Thoracic aorta (tissue), 2 donors: Measurements from ENCODE around the gene ART1. TPM values are rescaled to one million over a fixed set of nuclear protein-coding genes. Genes with fewer than 3 reads are reported as not detected.

ENCODE experiments used
- ATAC-seq: fragments of 150-250 bp; one replicate; pipeline ENCODE4 v1.8.0; 2017; ENCODE audit warnings: low read depth; ENCODE audit not compliant: insufficient number of reproducible peaks, low FRiP score
- DNase-seq: peaks from one replicate; pipeline ENCODE4 v3.0.0-alpha.2; 2020; ENCODE audit warnings: low spot score
- H3K27ac ChIP-seq, 2 donors: fragments of 200-600 bp; sonication (generic); 1 replicate in 1 of 2; 2 replicates in 1 of 2; pipeline ENCODE4 v1.5.1; 2016; ENCODE audit warnings: mild to moderate bottlenecking in 2 of 2, moderate library complexity in 2 of 2
- H3K27me3 ChIP-seq: fragments of 200-600 bp; sonication (generic); replicated peaks from 2 replicates; pipeline ENCODE4 v1.6.0; 2016; ENCODE audit warnings: mild to moderate bottlenecking; ENCODE audit not compliant: insufficient read depth
- H3K36me3 ChIP-seq: fragments of 200-600 bp; sonication (generic); one replicate; pipeline ENCODE4 v1.5.1; 2016
- H3K4me1 ChIP-seq, 2 donors: fragments of 200-600 bp; sonication (generic); 1 replicate in 1 of 2; 2 replicates in 1 of 2; pipeline versions ENCODE4 v1.5.1 to v1.6.0; 2016; ENCODE audit warnings: low read depth in 2 of 2, mild to moderate bottlenecking in 1 of 2; ENCODE audit not compliant: control insufficient read depth in 1 of 2
- H3K4me3 ChIP-seq: fragments of 200-600 bp; sonication (generic); 2 replicates; pipeline ENCODE4 v1.5.1; 2016; ENCODE audit warnings: mild to moderate bottlenecking
- H3K9me3 ChIP-seq: fragments of 200-600 bp; sonication (generic); 2 replicates; pipeline ENCODE4 v1.5.1; 2016
- total RNA-seq, 2 donors: library from RNA; depleted of rRNA; stranded (reverse); fragments of >200 nt; gene quantifications; one replicate each; pipeline versions ENCODE4 v1.1.0 to v1.2.3, GENCODE V29; 2016
- TF ChIP-seq, protein P1 (sequence below): fragments of 200-600 bp; sonication (generic); IDR thresholded peaks from one replicate; pipeline ENCODE4 v1.5.1; 2019; ENCODE audit warnings: antibody characterized with exemption

ART1 gene
- total RNA-seq, 2 donors from 2014 or later: not detected

GRCh38 chr11:3686751-3687150, 41.8 kb downstream of the ART1 start:
- H3K27me3 ChIP-seq: no peaks in the 10 kb centered on the region
- H3K9me3 ChIP-seq: no peaks in the 10 kb centered on the region
- TF ChIP-seq, protein P1, sequence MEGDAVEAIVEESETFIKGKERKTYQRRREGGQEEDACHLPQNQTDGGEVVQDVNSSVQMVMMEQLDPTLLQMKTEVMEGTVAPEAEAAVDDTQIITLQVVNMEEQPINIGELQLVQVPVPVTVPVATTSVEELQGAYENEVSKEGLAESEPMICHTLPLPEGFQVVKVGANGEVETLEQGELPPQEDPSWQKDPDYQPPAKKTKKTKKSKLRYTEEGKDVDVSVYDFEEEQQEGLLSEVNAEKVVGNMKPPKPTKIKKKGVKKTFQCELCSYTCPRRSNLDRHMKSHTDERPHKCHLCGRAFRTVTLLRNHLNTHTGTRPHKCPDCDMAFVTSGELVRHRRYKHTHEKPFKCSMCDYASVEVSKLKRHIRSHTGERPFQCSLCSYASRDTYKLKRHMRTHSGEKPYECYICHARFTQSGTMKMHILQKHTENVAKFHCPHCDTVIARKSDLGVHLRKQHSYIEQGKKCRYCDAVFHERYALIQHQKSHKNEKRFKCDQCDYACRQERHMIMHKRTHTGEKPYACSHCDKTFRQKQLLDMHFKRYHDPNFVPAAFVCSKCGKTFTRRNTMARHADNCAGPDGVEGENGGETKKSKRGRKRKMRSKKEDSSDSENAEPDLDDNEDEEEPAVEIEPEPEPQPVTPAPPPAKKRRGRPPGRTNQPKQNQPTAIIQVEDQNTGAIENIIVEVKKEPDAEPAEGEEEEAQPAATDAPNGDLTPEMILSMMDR: no peak
- H3K4me3 ChIP-seq: no peak overlapping the region
- DNase-seq: no peak
- no peaks in the 10 kb centered on the region for H3K4me1 ChIP-seq
- H3K27ac ChIP-seq: no peak overlapping the region
- no peak for ATAC-seq
- peaks cover 69% of the 10 kb centered on the region for H3K36me3 ChIP-seq

DNA sequence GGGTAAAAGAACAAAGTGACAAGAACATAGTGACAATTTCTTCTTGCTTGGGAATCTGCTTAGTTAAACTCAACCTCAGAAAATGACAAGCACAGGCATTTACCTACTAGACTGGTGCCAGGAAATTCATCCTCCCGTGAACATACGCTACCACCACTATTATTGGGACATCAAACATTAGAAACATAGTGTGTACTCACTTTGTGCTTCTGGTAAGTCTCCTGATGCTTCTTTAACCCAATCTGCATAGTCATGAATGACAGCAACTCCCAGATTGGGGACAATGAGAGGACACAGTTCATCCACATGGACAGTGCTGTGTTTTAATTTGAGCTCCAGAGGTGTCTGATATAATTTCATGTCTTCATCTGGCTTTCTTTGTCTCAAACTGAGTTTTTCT, 55.5 kb downstream of the ART1 start:
- no peak for DNase-seq
- Histone ChIP-seq H3K27ac (no peak overlapping the region), H3K36me3 (peaks cover 45% of the 10 kb centered on the region), H3K4me1 (no peaks in the 10 kb centered on the region), H3K4me3 (no peak overlapping the region), H3K27me3 (no peaks in the 10 kb centered on the region), H3K9me3 (no peaks in the 10 kb centered on the region)
- ATAC-seq: no peak
- TF ChIP-seq, protein P1: no peak

DNA sequence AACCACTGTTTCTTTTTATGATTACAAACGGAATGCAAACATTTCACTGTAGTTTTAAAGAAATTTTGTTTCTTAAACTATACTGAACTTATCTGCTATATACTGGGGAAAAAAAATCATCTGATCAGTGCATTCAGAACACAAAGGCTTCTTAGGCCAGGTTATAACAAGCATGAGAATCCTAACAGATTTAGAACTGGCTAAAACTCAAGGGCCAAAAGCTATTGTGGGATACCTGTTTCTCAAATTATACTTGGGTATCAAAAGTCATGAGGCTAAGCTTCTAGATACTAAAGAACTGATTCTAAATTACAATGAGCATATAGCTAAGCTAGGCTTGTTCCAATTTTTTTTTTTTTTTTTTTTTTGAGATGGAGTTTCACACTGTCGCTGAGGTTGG, 56.0 kb downstream of the ART1 start:
- no peak overlapping the region for H3K4me3 ChIP-seq
- H3K4me1 ChIP-seq: no peaks in the 10 kb centered on the region
- no peak overlapping the region for H3K27ac ChIP-seq
- no peak for DNase-seq
- no peak for ATAC-seq
- H3K36me3 ChIP-seq: peaks cover 45% of the 10 kb centered on the region
- no peaks in the 10 kb centered on the region for H3K27me3 ChIP-seq
- no peaks in the 10 kb centered on the region for H3K9me3 ChIP-seq
- TF ChIP-seq, protein P1: no peak

DNA sequence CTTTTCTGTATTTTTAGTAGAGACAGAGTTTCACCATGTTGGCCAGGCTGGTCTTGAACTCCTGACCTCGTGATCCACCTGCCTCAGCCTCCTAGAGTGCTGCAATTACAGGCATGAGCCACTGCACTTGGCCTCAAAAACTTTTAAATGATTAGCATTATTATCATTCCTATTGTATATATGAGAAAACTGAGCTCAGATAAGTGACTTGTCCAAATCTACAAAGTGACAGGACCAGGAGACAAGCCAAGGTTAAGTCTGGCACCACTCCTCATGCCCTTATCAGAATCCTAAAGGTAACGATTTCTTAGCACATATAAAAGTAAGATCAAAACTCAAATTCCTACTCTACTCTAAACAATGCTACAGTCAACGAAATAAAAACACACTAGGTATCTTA, 58.5 kb downstream of the ART1 start:
- no peak overlapping the region for H3K27ac ChIP-seq

GRCh38 chr11:3707176-3707575, 62.2 kb downstream of the ART1 start:
- ATAC-seq (no peak), DNase-seq (no peak)
- TF ChIP-seq, protein P1: no peak
- H3K4me1 ChIP-seq: no peaks in the 10 kb centered on the region
- H3K27me3 ChIP-seq: no peaks in the 10 kb centered on the region
- H3K36me3 ChIP-seq: peaks cover 29% of the 10 kb centered on the region
- no peak overlapping the region for H3K4me3 ChIP-seq
- no peaks in the 10 kb centered on the region for H3K9me3 ChIP-seq
- no peak overlapping the region for H3K27ac ChIP-seq

More for the DNA sequence above, 58.5 kb downstream of the ART1 start:
- no peaks in the 10 kb centered on the region for H3K4me1 ChIP-seq
- H3K27me3 ChIP-seq: no peaks in the 10 kb centered on the region
- H3K4me3 ChIP-seq: no peak overlapping the region
- no peaks in the 10 kb centered on the region for H3K9me3 ChIP-seq
- no peak for ATAC-seq
- TF ChIP-seq, protein P1: no peak
- DNase-seq: no peak
- peaks cover 34% of the 10 kb centered on the region for H3K36me3 ChIP-seq
